ENCODE data around the gene ARID3A. TPM values are rescaled to one million over a fixed set of nuclear protein-coding genes. Genes with fewer than 3 reads are reported as not detected.
A peak's percentile ranks its signal among the peaks of the same experiment; 100 is the strongest.

Gene ARID3A
- total RNA-seq, 4 donors from 2014 or later = 1.8 to 9.4 (median 5.6) TPM

DNA sequence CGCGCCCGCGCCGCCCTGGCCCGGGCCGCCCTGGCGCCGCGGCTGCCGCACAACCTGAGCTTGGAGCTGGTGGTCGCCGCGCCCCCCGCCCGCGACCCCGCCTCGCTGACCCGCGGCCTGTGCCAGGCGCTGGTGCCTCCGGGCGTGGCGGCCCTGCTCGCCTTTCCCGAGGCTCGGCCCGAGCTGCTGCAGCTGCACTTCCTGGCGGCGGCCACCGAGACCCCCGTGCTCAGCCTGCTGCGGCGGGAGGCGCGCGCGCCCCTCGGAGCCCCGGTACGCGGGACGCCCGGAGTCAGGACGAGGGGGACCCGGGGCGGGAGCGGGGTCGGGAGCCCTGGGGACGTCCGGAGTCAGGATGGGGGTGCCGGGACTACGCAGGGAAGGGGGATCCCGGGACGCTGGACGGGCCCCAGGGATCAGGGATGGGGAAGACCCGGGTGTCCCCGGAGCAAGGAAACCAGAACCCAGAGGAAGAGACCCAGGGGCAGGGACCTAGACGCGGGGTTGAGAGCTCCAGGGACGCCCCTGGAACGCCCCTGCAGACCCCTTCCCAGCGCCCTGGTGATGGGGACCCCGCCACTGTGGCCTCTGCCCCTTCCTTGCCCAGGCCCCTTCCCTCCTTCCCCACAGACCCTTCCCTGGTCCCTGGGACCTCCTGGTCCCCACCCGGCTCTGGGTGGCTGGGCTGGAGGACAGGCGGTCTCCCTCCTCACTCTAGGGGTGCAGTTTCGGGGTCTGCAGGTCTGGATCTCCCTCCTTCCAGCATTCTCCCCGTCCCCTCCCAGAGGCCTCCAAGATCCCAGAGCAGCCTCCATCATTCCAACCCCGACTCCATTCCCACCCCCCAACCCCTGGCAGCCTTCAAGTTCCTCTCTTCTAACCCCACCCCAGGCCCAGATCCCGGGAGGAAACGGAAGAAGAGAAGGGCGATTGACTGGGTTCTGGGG is 75.0 kb downstream of the ARID3A start:
- H3K4me3 ChIP-seq (ENCODE audit: low read depth, poor library complexity, severe bottlenecking) = no peak overlapping the region
- intact Hi-C loops (cut with DNase I; ENCODE audit: low total_unique reads) = no loop called here
- 6 to 16% methylated on average over 14 to 37 of the region's 73 CpGs for WGBS, 2 donors

DNA sequence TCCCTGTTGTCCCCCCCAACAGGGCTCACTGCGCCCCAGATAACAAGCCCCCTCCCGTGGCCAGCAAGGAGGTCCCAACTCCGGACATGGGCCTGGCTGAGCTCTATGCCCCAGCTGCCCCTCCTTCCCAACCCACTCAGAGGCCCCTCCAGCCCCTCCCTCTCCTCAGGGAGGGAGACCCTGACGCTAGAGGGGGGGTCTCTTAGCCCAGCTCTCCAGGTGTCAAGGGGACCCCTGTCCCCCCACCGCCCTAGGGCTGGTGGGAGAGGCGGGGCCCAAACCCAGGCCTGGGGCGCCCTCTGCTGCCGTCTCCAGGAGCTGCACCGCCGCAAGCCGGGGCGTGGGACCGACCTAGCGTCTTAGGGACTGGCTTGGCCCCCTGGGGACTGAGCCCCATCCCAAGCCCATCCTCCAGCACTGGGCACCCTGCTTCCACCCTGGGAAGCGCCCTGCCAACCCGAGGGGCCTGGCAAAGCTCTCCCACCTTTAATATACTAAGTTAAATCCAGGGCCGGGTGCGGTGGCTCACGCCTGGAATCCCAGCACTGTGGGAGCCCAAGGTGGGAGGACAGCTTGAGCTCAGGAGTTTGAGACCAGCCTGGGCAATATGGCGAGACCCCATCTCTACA is 75.8 kb downstream of the ARID3A start:
- 9 to 12% methylated on average over 12 to 14 of the region's 20 CpGs for WGBS, 2 donors
- DNase-seq (ENCODE audit: low spot score in 2 of 2) = no peak
- H3K4me3 ChIP-seq (ENCODE audit: low read depth, poor library complexity, severe bottlenecking) = no peak overlapping the region
- intact Hi-C loops (cut with DNase I; ENCODE audit: low total_unique reads) = no loop called here
- TF ChIP-seq POLR2A (IDR thresholded peaks at IDR 0.05) (no peak), CTCF (IDR thresholded peaks at IDR 0.05) (peak in 1 of 3 donors; percentile 84)

More for the DNA sequence above, 75.0 kb downstream of the ARID3A start:
- TF ChIP-seq CTCF (IDR thresholded peaks at IDR 0.05) (no peak), POLR2A (IDR thresholded peaks at IDR 0.05) (no peak)
- no peak for DNase-seq (ENCODE audit: low spot score in 2 of 2)

DNA sequence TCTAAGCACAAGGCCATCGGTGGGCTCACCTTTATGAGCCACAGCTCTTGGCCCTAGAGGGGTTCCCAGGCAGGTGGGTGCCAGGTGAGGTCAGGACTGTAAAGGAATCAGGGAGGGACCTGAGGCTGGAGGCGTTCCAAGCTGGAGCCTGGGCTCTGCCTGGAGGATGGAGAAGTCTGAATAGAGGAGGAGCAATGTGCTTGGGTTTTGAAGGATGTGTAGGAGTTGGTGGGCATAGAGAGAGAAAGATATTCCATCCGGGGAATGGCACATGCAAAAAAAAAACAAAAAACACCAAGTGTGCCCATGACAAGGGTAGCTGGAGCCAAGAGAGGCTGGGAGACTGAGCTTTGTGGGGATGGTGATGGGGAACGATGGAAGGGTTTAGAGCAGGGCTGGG is 76.8 kb downstream of the ARID3A start:
- intact Hi-C loops (cut with DNase I; ENCODE audit: low total_unique reads) = no loop called here
- TF ChIP-seq POLR2A (IDR thresholded peaks at IDR 0.05) (no peak), CTCF (IDR thresholded peaks at IDR 0.05) (no peak)
- no peak for DNase-seq (ENCODE audit: low spot score in 2 of 2)
- 64 to 77% methylated on average over 4 of the region's 4 CpGs for WGBS, 2 donors
- H3K4me3 ChIP-seq (ENCODE audit: low read depth, poor library complexity, severe bottlenecking) = no peak overlapping the region

DNA sequence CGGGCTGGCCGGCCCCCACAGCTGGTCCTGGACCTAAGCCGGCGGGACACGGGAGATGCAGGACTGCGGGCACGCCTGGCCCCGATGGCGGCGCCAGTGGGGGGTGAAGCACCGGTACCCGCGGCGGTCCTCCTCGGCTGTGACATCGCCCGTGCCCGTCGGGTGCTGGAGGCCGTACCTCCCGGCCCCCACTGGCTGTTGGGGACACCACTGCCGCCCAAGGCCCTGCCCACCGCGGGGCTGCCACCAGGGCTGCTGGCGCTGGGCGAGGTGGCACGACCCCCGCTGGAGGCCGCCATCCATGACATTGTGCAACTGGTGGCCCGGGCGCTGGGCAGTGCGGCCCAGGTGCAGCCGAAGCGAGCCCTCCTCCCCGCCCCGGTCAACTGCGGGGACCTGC is 77.4 kb downstream of the ARID3A start:
- TF ChIP-seq CTCF (IDR thresholded peaks at IDR 0.05) (no peak), POLR2A (IDR thresholded peaks at IDR 0.05) (no peak)
- WGBS, 2 donors = 79% methylated on average over 28 of the region's 37 CpGs; no CpG with 5 or more reads in 1 of the 2 donors
- no peak for DNase-seq (ENCODE audit: low spot score in 2 of 2)
- intact Hi-C loops (cut with DNase I; ENCODE audit: low total_unique reads) = no loop called here
- no peak overlapping the region for H3K4me3 ChIP-seq (ENCODE audit: low read depth, poor library complexity, severe bottlenecking)

DNA sequence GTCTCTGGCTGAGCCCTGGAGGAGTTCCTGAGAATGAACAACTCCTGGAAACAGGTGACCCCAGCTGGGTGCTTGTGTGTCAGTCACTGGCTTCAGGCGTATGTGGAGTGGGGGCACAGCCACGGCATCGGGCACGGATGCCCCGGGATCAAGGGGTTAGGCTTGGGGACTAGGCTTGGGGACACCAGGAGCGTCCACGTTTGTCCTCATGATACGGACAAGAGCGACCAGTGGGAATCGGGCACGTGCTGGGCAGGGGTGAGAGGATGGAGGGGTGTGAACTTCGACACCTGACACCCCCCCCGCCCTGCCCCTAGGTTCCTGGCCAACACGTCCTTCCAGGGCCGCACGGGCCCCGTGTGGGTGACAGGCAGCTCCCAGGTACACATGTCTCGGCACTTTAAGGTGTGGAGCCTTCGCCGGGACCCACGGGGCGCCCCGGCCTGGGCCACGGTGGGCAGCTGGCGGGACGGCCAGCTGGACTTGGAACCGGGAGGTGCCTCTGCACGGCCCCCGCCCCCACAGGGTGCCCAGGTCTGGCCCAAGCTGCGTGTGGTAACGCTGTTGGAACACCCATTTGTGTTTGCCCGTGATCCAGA is 78.5 kb downstream of the ARID3A start:
- TF ChIP-seq POLR2A (IDR thresholded peaks at IDR 0.05) = no peak
- no peak for TF ChIP-seq CTCF (IDR thresholded peaks at IDR 0.05)
- WGBS, 2 donors = 58 to 70% methylated on average over 17 to 31 of the region's 32 CpGs
- intact Hi-C loops (cut with DNase I; ENCODE audit: low total_unique reads) = no loop called here
- no peak overlapping the region for H3K4me3 ChIP-seq (ENCODE audit: low read depth, poor library complexity, severe bottlenecking)
- DNase-seq (ENCODE audit: low spot score in 2 of 2) = no peak
